ENCODE data around the gene MED12L. TPM values are rescaled to one million over a fixed set of nuclear protein-coding genes. Genes with fewer than 3 reads are reported as not detected.

Gene MED12L
- total RNA-seq, 1 experiment from 2014 or later = 6.4 TPM

DNA sequence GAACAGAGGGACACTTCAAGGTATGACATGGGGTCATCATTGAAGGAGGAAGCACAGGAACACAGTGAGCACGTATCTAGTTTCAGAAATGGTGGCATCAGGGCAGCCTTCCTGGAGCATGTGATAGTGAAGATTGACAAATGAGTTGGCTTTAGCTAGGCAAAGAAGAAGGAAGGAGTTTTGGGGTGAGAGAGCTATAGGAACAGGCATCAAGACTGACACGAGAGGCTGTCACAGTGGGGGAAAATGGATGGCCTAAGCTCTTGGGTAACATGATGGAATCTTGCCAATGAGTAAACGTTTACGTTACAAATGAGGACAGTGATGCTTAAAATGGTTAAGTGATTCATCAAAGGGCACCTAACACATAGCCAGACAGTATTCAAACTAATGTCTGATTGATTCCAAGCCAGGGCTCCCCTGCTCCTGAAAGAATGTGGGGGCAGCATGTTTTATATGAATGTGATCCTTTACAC, 140.7 kb downstream of the MED12L start:
- no TSS peak for BruUV-seq (replicated peaks)
- no peaks in the 10 kb centered on the region for H3K9me3 ChIP-seq (ENCODE audit: control insufficient read depth in 1 of 2, insufficient read depth in 1 of 2, low read depth in 1 of 2, low read length in 2 of 2)
- no peak overlapping the region for H3K27ac ChIP-seq (ENCODE audit: low read depth, low read length)
- H3K79me2 ChIP-seq (ENCODE audit: insufficient read depth, low read length) = no peaks in the 10 kb centered on the region
- no peak overlapping the region for H3K4me2 ChIP-seq (ENCODE audit: low read length)
- no peak overlapping the region for H3K4me3 ChIP-seq (replicated peaks in 1 of 2; ENCODE audit: low read depth in 1 of 2, low read length in 2 of 2)
- CTCF ChIA-PET = interaction anchor here (1.2 kb wide), 1 partner anchor 611 kb away, joined by 4 read pairs; no protein-coding TSS in a partner anchor
- intact Hi-C loops (cut with micrococcal nuclease) = loop anchor here (5.0 kb wide), 1 partner anchor 691 kb away; no protein-coding TSS in a partner anchor
- no peak for ATAC-seq
- POLR2A ChIA-PET = no interaction called here
- H4K20me1 ChIP-seq (ENCODE audit: insufficient read depth) = no peaks in the 10 kb centered on the region
- H3K27me3 ChIP-seq (ENCODE audit: insufficient read depth, low read length) = no peaks in the 10 kb centered on the region
- no peaks in the 10 kb centered on the region for H3K9me2 ChIP-seq (ENCODE audit: insufficient read depth)
- RAD21 ChIA-PET (ENCODE audit: low non-redundant PET in 1 of 2, low total read pairs in 2 of 2, uncharacterized antibody in 2 of 2, unreplicated experiment in 2 of 2) = no interaction called here
- H3K4me1 ChIP-seq (ENCODE audit: control insufficient read depth in 1 of 2, insufficient read depth in 2 of 2, low read length in 2 of 2) = peaks cover 0 to 16% of the 10 kb centered on the region in 2 experiments; a peak in 2 of 4 replicates
- TF ChIP-seq CEBPB (IDR thresholded peaks at IDR 0.05; ENCODE audit: low read depth) (no peak), YY1 (IDR thresholded peaks at IDR 0.05; ENCODE audit: extremely low read depth, insufficient replicate concordance, low read depth, low read length) (no peak), ZNF274 (IDR thresholded peaks at IDR 0.05; ENCODE audit: low read depth, low read length) (no peak), SP1 (IDR thresholded peaks at IDR 0.05; ENCODE audit: low read depth) (no peak), SIN3A (IDR thresholded peaks at IDR 0.05; ENCODE audit: low read depth) (no peak), ZFX (IDR thresholded peaks at IDR 0.05) (no peak), FOSL1 (IDR thresholded peaks at IDR 0.05; ENCODE audit: low read depth) (no peak), POLR2A (IDR thresholded peaks at IDR 0.05; ENCODE audit: borderline replicate concordance, extremely low read depth, insufficient read depth, insufficient read length) (no peak), EZH2 (IDR thresholded peaks at IDR 0.05) (no peak), RAD21 (IDR thresholded peaks at IDR 0.05; ENCODE audit: low read depth) (no peak), ELF1 (IDR thresholded peaks at IDR 0.05; ENCODE audit: borderline replicate concordance, low read depth) (no peak), JUND (IDR thresholded peaks at IDR 0.05) (no peak), CBX3 (IDR thresholded peaks at IDR 0.05; ENCODE audit: low read depth) (no peak), ATF3 (IDR thresholded peaks at IDR 0.05) (no peak)
- no peaks in the 10 kb centered on the region for H3K36me3 ChIP-seq (ENCODE audit: control insufficient read depth in 1 of 2, insufficient read depth in 2 of 2, low read length in 2 of 2)
- DNase-seq (ENCODE audit: low read depth, low spot score) = no peak
- no peak overlapping the region for H3K9ac ChIP-seq (ENCODE audit: low read length)
- H2AFZ ChIP-seq (ENCODE audit: low read depth, low read length, poor library complexity, severe bottlenecking) = no peak overlapping the region
